ENCODE results near the gene UBE3D.

GRCh38 chr6:83071023-83071422, 5.4 kb upstream of the UBE3D start:
- TF ChIP-seq CTCF (IDR thresholded peaks at IDR 0.05) (no peak), POLR2A (IDR thresholded peaks at IDR 0.05) (no peak)

Data from heart left ventricle (tissue), 13 donors.